Stimulated activated CD8-positive, alpha-beta memory T cell treated with anti-CD3 and anti-CD28 coated beads, Interleukin-7, amount 100 ng/mL, for 24 hours (primary cell): ENCODE data around the gene STPG3.

Source experiments
- DNase-seq: peaks from one replicate; pipeline ENCODE4 v3.0.0-alpha.2; 2020; ENCODE audit warnings: low read depth

Gene STPG3

GRCh38 chr9:137279741-137280473 lies 28.8 kb downstream of the STPG3 start:
- DNase-seq, result no peak

GRCh38 chr9:137280474-137281344 lies 29.6 kb downstream of the STPG3 start:
- DNase-seq, result no peak

GRCh38 chr9:137281345-137282116 lies 30.4 kb downstream of the STPG3 start:
- no peak for DNase-seq

GRCh38 chr9:137286975-137287383 lies 35.9 kb downstream of the STPG3 start:
- no peak for DNase-seq

GRCh38 chr9:137293094-137293481 lies 42.0 kb downstream of the STPG3 start:
- DNase-seq, result no peak

GRCh38 chr9:137293482-137294090 lies 42.5 kb downstream of the STPG3 start:
- DNase-seq, result no peak

GRCh38 chr9:137294091-137294680 lies 43.1 kb downstream of the STPG3 start:
- DNase-seq, result no peak

- DNase-seq, result no peak
Observed at GRCh38 chr9:137294681-137295237, 43.7 kb downstream of the STPG3 start.

- DNase-seq, result no peak
Observed at GRCh38 chr9:137295238-137295811, 44.2 kb downstream of the STPG3 start.

- no peak for DNase-seq
Observed at GRCh38 chr9:137295849-137296669, 45.0 kb downstream of the STPG3 start.

GRCh38 chr9:137296670-137297664 lies 45.9 kb downstream of the STPG3 start:
- no peak for DNase-seq

GRCh38 chr9:137297966-137298365 lies 46.9 kb downstream of the STPG3 start:
- no peak for DNase-seq

- no peak for DNase-seq
Observed at GRCh38 chr9:137298401-137299202, 47.5 kb downstream of the STPG3 start.

GRCh38 chr9:137299203-137299565 lies 48.1 kb downstream of the STPG3 start:
- no peak for DNase-seq

GRCh38 chr9:137299938-137300337 lies 48.9 kb downstream of the STPG3 start:
- DNase-seq, result no peak

GRCh38 chr9:137300567-137301080 lies 49.5 kb downstream of the STPG3 start:
- no peak for DNase-seq

GRCh38 chr9:137301081-137301947 lies 50.2 kb downstream of the STPG3 start:
- DNase-seq, result no peak
